GM23338 (cell line): ENCODE measurements around the gene STIM2. TPM values are rescaled to one million over a fixed set of nuclear protein-coding genes. Genes with fewer than 3 reads are reported as not detected.

ENCODE experiments used
- ATAC-seq: fragments of 200-7000 bp; cut with Tn5 transposase; 3 replicates; pipeline ENCODE4 v1.9.1; 2020
- DNase-seq: peaks from one replicate; pipeline ENCODE4 v3.0.0-alpha.2; 2015; ENCODE audit warnings: low spot score
- H2AFZ ChIP-seq: fragments of 200-600 bp; sonication (generic); 2 replicates; pipeline ENCODE4 v1.8.0; 2016; ENCODE audit warnings: antibody characterized with exemption, mild to moderate bottlenecking, moderate library complexity
- H3F3A ChIP-seq: fragments of 200-600 bp; sonication (generic); replicated peaks from 2 replicates; pipeline ENCODE4 v1.8.0; 2017; ENCODE audit warnings: antibody characterized with exemption, mixed run types, low read depth
- H3K27ac ChIP-seq: fragments of 200-600 bp; sonication (generic); 2 replicates; pipeline ENCODE4 v1.6.1; 2016; ENCODE audit warnings: low read depth
- H3K27me3 ChIP-seq: fragments of 200-600 bp; sonication (generic); 2 replicates; pipeline ENCODE4 v1.8.0; 2016; ENCODE audit warnings: mild to moderate bottlenecking, mixed run types, moderate library complexity; ENCODE audit not compliant: insufficient read depth
- H3K36me3 ChIP-seq: fragments of 200-600 bp; sonication (generic); 2 replicates; pipeline ENCODE4 v1.8.0; 2016; ENCODE audit warnings: mild to moderate bottlenecking; ENCODE audit not compliant: insufficient read depth
- H3K4me1 ChIP-seq: fragments of 200-600 bp; sonication (generic); 2 replicates; pipeline ENCODE4 v1.8.0; 2016; ENCODE audit warnings: mild to moderate bottlenecking, moderate library complexity; ENCODE audit not compliant: insufficient read depth
- H3K4me2 ChIP-seq: fragments of 200-600 bp; sonication (generic); 2 replicates; pipeline ENCODE4 v1.7.1; 2017; ENCODE audit warnings: mixed run types
- H3K4me3 ChIP-seq: fragments of 200-600 bp; sonication (generic); 2 replicates; pipeline ENCODE4 v1.6.1; 2016; ENCODE audit warnings: mixed run types
- H3K79me2 ChIP-seq: fragments of 200-600 bp; sonication (generic); replicated peaks from 2 replicates; pipeline ENCODE4 v1.8.0; 2017; ENCODE audit warnings: mild to moderate bottlenecking; ENCODE audit not compliant: insufficient read depth
- H3K9me2 ChIP-seq: fragments of 200-600 bp; sonication (generic); 2 replicates; pipeline ENCODE4 v1.8.0; 2017; ENCODE audit not compliant: insufficient read depth
- H4K20me1 ChIP-seq: fragments of 200-600 bp; sonication (generic); replicated peaks from 2 replicates; pipeline ENCODE4 v1.8.0; 2017; ENCODE audit warnings: mild to moderate bottlenecking; ENCODE audit not compliant: insufficient read depth
- H3K27ac Mint-ChIP-seq: 2 replicates; pipeline ENCODE4 v1.8.0; 2020; ENCODE audit warnings: inconsistent platforms, mild to moderate bottlenecking, moderate library complexity, mixed read lengths
- H3K27me3 Mint-ChIP-seq: 3 replicates; pipeline ENCODE4 v1.8.0; 2022; ENCODE audit warnings: low read depth, mild to moderate bottlenecking, moderate library complexity, mixed read lengths, inconsistent platforms; ENCODE audit not compliant: insufficient read depth, poor library complexity
- H3K36me3 Mint-ChIP-seq: 3 replicates; pipeline ENCODE4 v1.8.0; 2021; ENCODE audit warnings: low read depth, mild to moderate bottlenecking, inconsistent platforms, moderate library complexity, mixed read lengths
- H3K4me1 Mint-ChIP-seq: 3 replicates; pipeline ENCODE4 v1.8.0; 2020; ENCODE audit warnings: mild to moderate bottlenecking, inconsistent platforms, mixed read lengths
- H3K4me3 Mint-ChIP-seq: 3 replicates; pipeline ENCODE4 v1.8.0; 2021; ENCODE audit warnings: moderate library complexity, mild to moderate bottlenecking, inconsistent platforms, mixed read lengths
- H3K9me3 Mint-ChIP-seq: 3 replicates; pipeline ENCODE4 v1.8.0; 2020; ENCODE audit warnings: moderate library complexity, mild to moderate bottlenecking, inconsistent platforms, mixed read lengths
- CREB1 ChIP-seq: fragments of 250-450 bp; sonication (Bioruptor Pico); IDR thresholded peaks from 2 replicates; pipeline ENCODE4 v1.5.0; 2020; ENCODE audit warnings: low read depth, mild to moderate bottlenecking, moderate library complexity
- CTCF ChIP-seq, 2 experiments: fragments of 200-600 bp in 1 of 2; sonication (generic) in 1 of 2; conservative IDR thresholded peaks; 2 replicates each; pipeline versions ENCODE4 v1.5.1 to v1.6.1; 2016 to 2017; ENCODE audit warnings: antibody characterized with exemption in 2 of 2, low read depth in 2 of 2, mild to moderate bottlenecking in 2 of 2, moderate library complexity in 1 of 2
- EZH2 ChIP-seq: fragments of 200-600 bp; sonication (generic); IDR thresholded peaks from one replicate; pipeline ENCODE4 v1.8.0; 2017; ENCODE audit warnings: antibody characterized with exemption, mild to moderate bottlenecking, low read depth; ENCODE audit not compliant: unreplicated experiment
- EZH2phosphoT487 ChIP-seq: fragments of 200-600 bp; sonication (generic); IDR thresholded peaks from one replicate; pipeline ENCODE4 v1.8.1; 2018; ENCODE audit warnings: antibody characterized with exemption; ENCODE audit not compliant: unreplicated experiment
- JUNB ChIP-seq: IDR thresholded peaks from one replicate; pipeline ENCODE4 v1.6.1; 2016; ENCODE audit warnings: antibody characterized with exemption; ENCODE audit not compliant: unreplicated experiment
- NANOG ChIP-seq: IDR thresholded peaks from 2 replicates; pipeline ENCODE4 v1.6.1; 2016; ENCODE audit warnings: antibody characterized with exemption, borderline replicate concordance
- POLR2AphosphoS5 ChIP-seq: IDR thresholded peaks from 2 replicates; pipeline ENCODE4 v1.6.1; 2016; ENCODE audit warnings: antibody characterized with exemption, low read depth
- REST ChIP-seq: IDR thresholded peaks from one replicate; pipeline ENCODE4 v1.6.1; 2018; ENCODE audit warnings: antibody characterized with exemption; ENCODE audit not compliant: unreplicated experiment
- STAT1 ChIP-seq: IDR thresholded peaks from one replicate; pipeline ENCODE4 v1.6.1; 2016; ENCODE audit warnings: antibody characterized with exemption; ENCODE audit not compliant: unreplicated experiment
- ZNF114 ChIP-seq: fragments of 250-450 bp; sonication (Bioruptor Pico); IDR thresholded peaks from 2 replicates; pipeline ENCODE4 v1.5.0; 2020; ENCODE audit warnings: mild to moderate bottlenecking, moderate library complexity
- polyA plus RNA-seq: library from polyadenylated mRNA; unstranded; fragments of >200 nt; fragmentation: Nextera tagmentation; extraction: Ambion mirVana; gene quantifications from 2 replicates; pipeline ENCODE4 v1.2.1, GENCODE V29; 2016
- total RNA-seq: library from RNA; depleted of rRNA; stranded (reverse); fragments of >200 nt; shearing (Covaris generic); gene quantifications from 2 replicates; pipeline ENCODE4 v1.2.3, GENCODE V29; 2014

Gene STIM2
- total and polyA plus RNA-seq, 2 experiments from 2014 or later: 13.1 to 17.8 TPM

GRCh38 chr4:26887143-26887542 lies 26.5 kb downstream of the STIM2 start:
- Histone ChIP-seq H3K27me3 (no peaks in the 10 kb centered on the region), H3F3A (no peaks in the 10 kb centered on the region), H3K4me3 (no peak overlapping the region), H3K4me1 (no peaks in the 10 kb centered on the region; the same call in 1 of the 2 replicates), H4K20me1 (no peaks in the 10 kb centered on the region), H3K27ac (no peak overlapping the region), H3K4me2 (no peak overlapping the region), H3K36me3 (no peaks in the 10 kb centered on the region), H3K79me2 (peaks cover 55% of the 10 kb centered on the region), H2AFZ (no peak overlapping the region), H3K9me2 (no peaks in the 10 kb centered on the region)
- ATAC-seq: no peak
- H3K4me3 Mint-ChIP-seq: no peak overlapping the region
- H3K9me3 Mint-ChIP-seq: peaks cover 8% of the 10 kb centered on the region; the same call in 2 of the 3 replicates
- no peaks in the 10 kb centered on the region; the same call in 2 of the 3 replicates for H3K4me1 Mint-ChIP-seq
- no peak overlapping the region for H3K27ac Mint-ChIP-seq
- peaks cover 3% of the 10 kb centered on the region for H3K27me3 Mint-ChIP-seq
- peaks cover 13% of the 10 kb centered on the region for H3K36me3 Mint-ChIP-seq
- TF ChIP-seq STAT1 (no peak), CTCF (conservative IDR thresholded peaks at IDR 0.05; ENCODE audit: low read depth in 2 of 2) (no peak), JUNB (no peak), EZH2phosphoT487 (no peak), NANOG (no peak), ZNF114 (CRISPR knock-in tag) (no peak), CREB1 (no peak), POLR2AphosphoS5 (no peak), REST (no peak)
- no peak for DNase-seq

GRCh38 chr4:26887809-26888208 lies 27.2 kb downstream of the STIM2 start:
- H3K79me2 ChIP-seq: peaks cover 50% of the 10 kb centered on the region
- H3K4me3 ChIP-seq: no peak overlapping the region
- Mint-ChIP-seq H3K27me3 (peaks cover 3% of the 10 kb centered on the region), H3K4me1 (peaks cover 3% of the 10 kb centered on the region; the same call in 1 of the 3 replicates), H3K36me3 (peaks cover 14% of the 10 kb centered on the region), H3K9me3 (peaks cover 9% of the 10 kb centered on the region; the same call in 2 of the 3 replicates), H3K27ac (no peak overlapping the region), H3K4me3 (no peak overlapping the region)
- DNase-seq (no peak), ATAC-seq (no peak)
- H3K36me3 ChIP-seq: no peaks in the 10 kb centered on the region
- no peak overlapping the region for H2AFZ ChIP-seq
- no peak overlapping the region for H3K27ac ChIP-seq
- H3F3A ChIP-seq: no peaks in the 10 kb centered on the region
- no peak overlapping the region for H3K4me2 ChIP-seq
- TF ChIP-seq ZNF114 (CRISPR knock-in tag): no peak
- no peak for TF ChIP-seq EZH2
- TF ChIP-seq POLR2AphosphoS5: no peak
- no peak for TF ChIP-seq STAT1
- TF ChIP-seq CTCF (conservative IDR thresholded peaks at IDR 0.05; ENCODE audit: low read depth in 2 of 2): no peak
- TF ChIP-seq REST: no peak
- H4K20me1 ChIP-seq: no peaks in the 10 kb centered on the region
- H3K9me2 ChIP-seq: no peaks in the 10 kb centered on the region
- H3K4me1 ChIP-seq: no peaks in the 10 kb centered on the region; the same call in 1 of the 2 replicates
- no peaks in the 10 kb centered on the region for H3K27me3 ChIP-seq
